Kidney capillary endothelial cell (primary cell): ENCODE results near the gene CLCN2.

ENCODE experiments used
- DNase-seq: peaks from one replicate; pipeline ENCODE4 v3.0.0-alpha.2; 2018; ENCODE audit warnings: low spot score

Gene CLCN2

DNA sequence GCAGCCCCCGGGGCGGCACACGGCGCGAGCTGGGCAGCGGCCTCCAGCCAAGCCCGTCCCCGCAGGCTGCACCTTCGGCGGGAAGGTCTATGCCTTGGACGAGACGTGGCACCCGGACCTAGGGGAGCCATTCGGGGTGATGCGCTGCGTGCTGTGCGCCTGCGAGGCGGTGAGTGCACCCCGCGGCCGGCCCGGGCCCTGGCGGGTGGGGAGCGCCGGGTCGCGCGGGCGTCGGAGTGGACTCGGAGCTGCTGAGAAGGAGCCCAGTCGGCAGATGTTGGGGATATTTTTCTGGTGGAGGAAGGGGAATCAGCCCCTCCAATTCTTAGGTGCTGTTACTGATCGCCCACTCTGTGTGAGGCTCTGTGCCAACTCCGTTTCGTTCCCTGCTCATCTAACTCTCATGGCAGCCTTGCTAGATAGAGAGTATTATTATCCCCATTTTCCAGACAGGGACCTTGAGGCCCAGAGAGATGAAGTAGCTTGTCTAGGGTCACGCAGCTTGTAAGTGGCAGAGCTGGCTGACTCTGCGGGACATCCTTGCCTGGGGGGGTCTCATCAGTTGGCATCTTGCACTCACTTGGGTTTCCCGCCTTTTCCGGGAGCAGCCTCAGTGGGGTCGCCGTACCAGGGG, 19.3 kb upstream of the CLCN2 start:
- DNase-seq = no peak

- DNase-seq = no peak
These were observed 18.8 kb upstream of the CLCN2 start for GRCh38 chr3:184380185-184380626.

- DNase-seq = no peak
These were observed 18.2 kb upstream of the CLCN2 start, which contains the start of gene CHRD for GRCh38 chr3:184379358-184380184. Gene CHRD (plus strand): TSS chr3:184380054. CDS start chr3:184380319, 265 bp downstream.

- DNase-seq = no peak
These were observed 17.4 kb upstream of the CLCN2 start for GRCh38 chr3:184378651-184379357.

DNA sequence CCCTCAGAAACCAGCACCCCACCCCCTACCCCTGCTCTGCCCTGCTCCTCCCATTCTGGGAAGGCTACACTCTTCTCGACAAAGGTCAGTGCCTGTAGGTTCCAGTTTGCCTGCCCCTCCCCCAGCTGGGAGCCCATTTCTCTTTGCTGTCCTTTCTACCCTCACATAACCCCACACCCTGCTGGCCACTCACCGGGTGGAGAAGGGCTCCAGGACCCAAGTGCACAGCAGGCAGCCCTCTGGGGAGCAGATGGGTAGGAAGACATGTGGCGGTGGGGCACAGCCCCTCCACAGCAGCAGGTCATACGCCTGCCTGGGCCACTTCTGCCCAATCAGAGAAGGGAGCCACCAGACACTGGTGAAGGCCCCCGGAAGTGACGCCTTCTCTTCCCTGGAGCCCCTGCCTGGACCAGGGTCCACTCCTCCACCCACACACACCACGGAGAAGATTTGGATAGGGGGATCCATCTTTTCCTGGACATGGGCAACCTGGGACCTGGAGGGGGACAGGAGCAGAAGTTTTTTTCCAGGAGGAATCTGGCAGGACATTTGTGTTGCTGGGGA, 16.6 kb upstream of the CLCN2 start, which contains the start of gene THPO:
THPO (minus strand) TSS at position 326 of the 564 bp plus-strand sequence. CDS start 1,948 bp downstream, outside the sequence.
- no peak for DNase-seq

DNA sequence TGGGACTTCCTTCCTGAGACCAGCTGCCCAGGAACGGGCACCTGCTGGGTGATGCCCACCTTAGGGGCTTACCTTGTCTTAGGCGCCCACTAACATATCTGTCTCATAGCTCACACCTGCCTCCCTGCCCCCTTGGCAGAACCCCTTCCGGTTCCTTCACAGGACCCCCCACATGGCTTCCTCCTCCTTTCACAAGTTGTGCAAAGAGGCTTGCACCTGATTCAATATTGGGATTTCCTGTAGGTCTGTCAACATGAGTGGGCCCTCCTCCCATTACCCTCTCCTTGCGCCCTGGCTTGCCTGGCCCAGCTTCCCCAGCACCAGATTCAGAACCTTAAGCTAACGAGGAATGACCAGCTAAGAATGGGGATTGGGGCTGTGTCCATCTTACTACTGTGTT, 16.0 kb upstream of the CLCN2 start:
- no peak for DNase-seq

- DNase-seq = no peak
These were observed 14.5 kb upstream of the CLCN2 start for GRCh38 chr3:184375747-184376461.

- DNase-seq = no peak
These were observed 12.0 kb upstream of the CLCN2 start for GRCh38 chr3:184373422-184373821.

GRCh38 chr3:184372911-184373310, 11.5 kb upstream of the CLCN2 start:
- DNase-seq = no peak

DNA sequence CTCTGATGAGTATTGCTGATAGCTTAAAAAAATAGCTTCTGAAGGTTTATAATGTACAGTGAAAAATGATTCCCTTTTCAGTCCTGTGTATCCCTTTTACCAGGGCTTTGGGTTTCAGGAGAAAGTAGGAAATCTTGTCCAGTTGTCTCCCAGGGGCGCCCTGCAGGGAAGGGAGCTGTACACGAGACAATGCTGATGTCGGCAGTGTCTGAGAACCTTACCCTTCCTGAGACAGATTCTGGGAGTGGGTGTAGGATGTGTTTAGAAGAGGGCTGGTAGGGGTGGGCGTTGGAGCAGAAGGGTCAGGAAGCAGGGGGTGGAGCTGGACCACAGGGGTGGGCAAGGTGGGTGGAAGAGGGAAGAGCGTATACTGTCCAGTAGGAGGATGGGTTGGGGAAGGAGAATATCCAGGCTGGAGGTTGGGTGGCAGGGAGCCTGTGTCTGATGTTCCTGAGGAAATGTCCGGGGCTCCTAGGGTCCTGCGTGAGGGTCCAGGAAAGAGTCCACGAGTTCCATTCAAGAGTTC, 11.0 kb upstream of the CLCN2 start:
- no peak for DNase-seq

DNA sequence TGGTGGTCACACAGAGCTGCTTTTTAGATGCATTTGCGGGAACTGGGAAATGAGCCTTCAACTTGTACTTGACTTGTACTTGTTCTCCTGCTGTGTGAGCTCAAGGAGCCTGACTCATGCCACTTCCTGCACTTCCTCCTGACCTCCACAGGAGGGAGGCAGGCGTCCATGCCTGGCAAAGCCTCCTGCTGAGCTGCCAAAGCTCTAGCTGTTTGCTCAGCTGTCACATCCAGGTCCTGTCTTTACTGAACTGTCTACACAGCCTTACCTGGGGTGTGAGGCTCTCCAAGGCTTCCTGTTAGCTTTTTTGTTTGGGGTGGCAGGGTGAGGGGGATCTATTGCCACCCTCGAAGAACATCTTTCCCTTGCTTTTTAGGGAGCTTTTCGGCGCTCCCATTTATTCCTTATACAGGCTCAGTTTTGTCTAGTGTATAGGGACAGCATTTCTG, 10.2 kb upstream of the CLCN2 start:
- DNase-seq = peak; percentile 90

DNA sequence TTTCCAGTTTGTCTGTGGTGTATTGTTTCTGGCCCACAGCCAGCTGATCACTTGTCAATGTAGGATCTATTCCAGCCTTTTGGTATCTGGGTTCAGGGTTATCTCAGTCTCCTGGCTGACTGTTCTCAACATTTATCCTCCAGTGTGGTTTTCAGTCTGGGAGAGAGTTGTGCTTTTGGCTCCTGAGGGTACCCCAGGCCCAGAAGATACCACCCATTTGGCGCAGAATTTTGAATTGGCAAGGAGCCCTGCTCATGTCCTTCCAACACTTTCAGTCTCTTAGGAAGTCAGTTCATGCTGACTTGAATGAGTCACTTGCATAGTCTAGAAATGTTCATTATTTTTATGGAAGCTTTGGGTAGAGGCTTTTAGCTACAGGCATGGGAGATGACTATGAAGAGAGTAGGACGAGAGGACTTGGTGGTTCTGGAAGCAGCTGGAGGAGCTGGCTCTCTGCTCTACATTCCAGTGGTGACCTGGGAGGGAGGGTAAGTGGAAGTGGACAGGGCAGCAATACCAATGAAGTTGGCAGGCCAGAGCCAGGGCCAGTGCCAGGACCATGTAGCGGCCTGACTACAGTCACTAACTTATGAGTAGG, 7.3 kb upstream of the CLCN2 start:
- DNase-seq = peak; percentile 24

DNA sequence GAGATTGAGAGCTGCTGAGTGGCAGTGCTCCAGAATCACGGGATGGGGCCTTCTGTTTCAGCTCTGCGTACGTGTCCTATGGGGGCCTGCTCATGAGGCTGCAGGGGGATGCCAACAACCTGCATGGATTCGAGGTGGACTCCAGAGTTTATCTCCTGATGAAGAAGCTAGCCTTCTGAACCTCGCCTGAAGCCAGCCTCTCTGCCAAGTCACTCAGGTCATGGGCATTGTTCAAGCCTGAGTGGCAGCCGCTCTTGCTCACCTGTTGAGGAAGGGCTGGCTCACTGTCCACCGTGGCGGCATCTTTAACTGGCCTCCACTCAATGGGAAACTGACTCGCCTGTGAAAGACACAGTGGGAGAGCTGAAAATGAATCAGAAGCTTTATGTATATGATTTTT, 6.7 kb upstream of the CLCN2 start:
- DNase-seq = no peak

- no peak for DNase-seq
These were observed 5.3 kb upstream of the CLCN2 start for GRCh38 chr3:184366619-184367289.

DNA sequence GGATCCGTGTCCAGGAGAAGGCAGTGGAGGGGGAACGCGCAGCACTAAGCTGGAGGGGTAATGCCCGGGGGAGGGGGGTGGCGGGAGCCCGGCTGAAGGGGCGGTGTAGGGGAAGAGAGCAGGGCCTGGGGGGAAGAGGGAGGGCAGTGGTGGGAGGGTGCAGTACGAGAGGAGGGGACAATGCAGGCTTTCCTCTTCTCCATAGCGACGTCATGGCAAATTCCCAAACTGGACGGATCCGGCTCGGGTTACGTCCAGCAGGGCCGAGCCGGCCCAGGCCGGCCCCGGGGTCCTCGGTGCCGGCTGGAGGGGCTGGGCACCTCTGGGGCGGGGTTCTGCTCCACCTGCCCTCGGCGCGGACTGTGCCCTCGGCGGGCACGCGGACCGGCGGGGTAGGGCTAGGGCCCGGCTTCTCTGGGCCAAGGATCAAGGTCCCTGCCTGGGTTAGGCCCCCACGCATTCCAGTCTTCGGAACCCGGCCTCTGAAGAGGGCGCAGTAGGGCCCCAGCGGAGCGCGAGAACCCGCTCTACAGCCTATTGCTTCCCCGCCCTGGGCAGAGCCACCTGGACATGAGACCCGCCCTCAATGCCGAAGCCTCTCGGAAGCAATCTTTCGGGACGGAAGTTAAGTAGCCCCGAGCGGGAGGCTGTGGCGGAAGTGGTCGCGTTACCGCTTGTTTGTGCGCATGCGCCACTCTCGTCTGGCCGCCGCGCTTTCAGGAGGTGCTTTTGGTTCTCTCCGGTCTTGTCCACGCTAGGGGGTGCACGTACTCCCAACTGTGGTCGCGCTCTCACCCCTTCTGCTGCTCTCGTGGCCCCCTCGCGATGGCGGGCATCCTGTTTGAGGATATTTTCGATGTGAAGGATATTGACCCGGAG, 1.5 kb upstream of the CLCN2 start:
- DNase-seq = peak; percentile 93

- peak; percentile 31 for DNase-seq
These were observed 695 bp upstream of the CLCN2 start for GRCh38 chr3:184361932-184362667.

GRCh38 chr3:184360929-184361531, 375 bp downstream of the CLCN2 start:
- DNase-seq = no peak
